Measurements from ENCODE around the gene KRTAP5-3.

KRTAP5-3 gene

GRCh38 chr11:1565173-1565903 lies 42.9 kb downstream of the KRTAP5-3 start:
- no peak for DNase-seq (ENCODE audit: low spot score)
- Histone ChIP-seq H3K27me3 (ENCODE audit: control insufficient read depth in 3 of 3, insufficient read depth in 3 of 3, low read depth in 1 of 3, low read length in 3 of 3) (peaks cover 0 to 54% (median 7%) of the 10 kb centered on the region in 3 experiments), H3K4me2 (ENCODE audit: insufficient read depth, low read length, poor library complexity, severe bottlenecking) (no peak overlapping the region), H3K4me3 (ENCODE audit: low read length in 2 of 2) (no peak overlapping the region), H2AK5ac (ENCODE audit: low read depth, low read length) (peak overlapping the region; percentile 94), H4K91ac (ENCODE audit: low read depth, low read length, poor library complexity) (no peak overlapping the region), H2BK15ac (ENCODE audit: low read length) (no peak overlapping the region), H2BK120ac (ENCODE audit: low read depth, low read length) (no peak overlapping the region), H3K79me1 (ENCODE audit: low read depth, low read length) (peaks cover 5% of the 10 kb centered on the region), H3K9me3 (replicated peaks in 1 of 2; ENCODE audit: control insufficient read depth in 2 of 2, insufficient read depth in 1 of 2, low read depth in 1 of 2, low read length in 2 of 2) (peaks cover 0 to 3% of the 10 kb centered on the region in 2 donors), H3K36me3 (replicated peaks in 1 of 2; ENCODE audit: control insufficient read depth in 2 of 2, insufficient read depth in 2 of 2, low read length in 2 of 2) (peaks cover 0 to 7% of the 10 kb centered on the region in 2 donors), H3K27ac (replicated peaks; ENCODE audit: low read length) (no peak overlapping the region), H3K14ac (ENCODE audit: low read length) (peak overlapping the region; percentile 17), H2BK12ac (ENCODE audit: low read length) (no peak overlapping the region), H4K8ac (ENCODE audit: low read depth, low read length) (no peak overlapping the region), H3K18ac (ENCODE audit: low read length) (peak overlapping the region; percentile 90), H3K23ac (ENCODE audit: low read depth, low read length, poor library complexity) (peak overlapping the region; percentile 52), H2AFZ (ENCODE audit: low read length) (no peak overlapping the region), H3K4ac (ENCODE audit: low read length) (no peak overlapping the region), H3K9ac (ENCODE audit: low read depth, low read length, poor library complexity) (no peak overlapping the region), H2BK5ac (ENCODE audit: low read length) (no peak overlapping the region), H3K4me1 (ENCODE audit: control insufficient read depth in 2 of 2, insufficient read depth in 1 of 2, low read depth in 1 of 2, low read length in 2 of 2) (peaks cover 17 to 24% of the 10 kb centered on the region in 2 donors)
- no CpG with 5 or more reads among the region's 28 CpGs for WGBS, 2 donors (ENCODE audit: extremely low coverage in 2 of 2, insufficient read length in 2 of 2, insufficient replicate concordance in 1 of 2)

DNA sequence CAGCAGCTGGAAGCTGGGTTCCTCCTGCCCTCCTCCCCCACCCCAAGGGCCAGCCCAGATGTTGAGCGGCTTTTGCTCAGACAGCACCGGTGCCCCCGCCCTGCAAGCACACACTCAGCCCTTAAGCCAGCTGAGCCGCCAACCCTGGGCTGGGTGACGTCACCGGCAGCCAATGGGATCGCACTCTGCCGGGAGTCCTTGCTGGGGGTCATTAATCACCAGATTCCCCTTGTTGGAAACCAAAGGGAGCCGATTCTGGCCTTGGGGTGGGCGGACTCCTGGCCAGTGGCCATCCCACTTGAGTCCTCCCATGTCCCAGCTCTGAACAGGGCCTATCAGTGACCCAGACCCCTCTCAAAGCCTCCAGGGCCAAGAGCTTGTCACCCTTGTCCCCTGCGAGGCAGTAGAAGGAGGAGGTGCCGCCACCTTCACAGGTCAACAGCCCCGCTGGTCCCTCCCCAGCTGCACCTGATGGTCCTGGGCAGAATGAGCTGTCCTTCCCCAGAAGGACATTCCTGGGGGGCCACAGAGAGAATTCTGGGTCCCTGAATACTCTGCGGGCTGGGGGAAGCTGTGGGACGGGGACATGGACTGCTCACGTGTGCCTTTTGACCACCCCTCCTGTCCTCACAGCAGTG lies 43.6 kb downstream of the KRTAP5-3 start:
- Histone ChIP-seq H3K27me3 (ENCODE audit: control insufficient read depth in 3 of 3, insufficient read depth in 3 of 3, low read depth in 1 of 3, low read length in 3 of 3) (peaks cover 0 to 53% (median 6%) of the 10 kb centered on the region in 3 experiments), H3K27ac (replicated peaks; ENCODE audit: low read length) (no peak overlapping the region), H3K36me3 (replicated peaks in 1 of 2; ENCODE audit: control insufficient read depth in 2 of 2, insufficient read depth in 2 of 2, low read length in 2 of 2) (peaks cover 0 to 7% of the 10 kb centered on the region in 2 donors), H2BK5ac (ENCODE audit: low read length) (no peak overlapping the region), H2BK120ac (ENCODE audit: low read depth, low read length) (no peak overlapping the region), H3K18ac (ENCODE audit: low read length) (peak overlapping the region; percentile 90), H3K9ac (ENCODE audit: low read depth, low read length, poor library complexity) (peak overlapping the region; percentile 16), H3K79me1 (ENCODE audit: low read depth, low read length) (peaks cover 5% of the 10 kb centered on the region), H3K4ac (ENCODE audit: low read length) (no peak overlapping the region), H2AK5ac (ENCODE audit: low read depth, low read length) (peak overlapping the region; percentile 94), H3K14ac (ENCODE audit: low read length) (no peak overlapping the region), H2BK12ac (ENCODE audit: low read length) (no peak overlapping the region), H3K23ac (ENCODE audit: low read depth, low read length, poor library complexity) (peak overlapping the region; percentile 67), H3K4me1 (ENCODE audit: control insufficient read depth in 2 of 2, insufficient read depth in 1 of 2, low read depth in 1 of 2, low read length in 2 of 2) (peaks cover 17 to 23% of the 10 kb centered on the region in 2 donors), H3K9me3 (replicated peaks in 1 of 2; ENCODE audit: control insufficient read depth in 2 of 2, insufficient read depth in 1 of 2, low read depth in 1 of 2, low read length in 2 of 2) (peaks cover 0 to 3% of the 10 kb centered on the region in 2 donors), H4K91ac (ENCODE audit: low read depth, low read length, poor library complexity) (no peak overlapping the region), H2BK15ac (ENCODE audit: low read length) (no peak overlapping the region), H4K8ac (ENCODE audit: low read depth, low read length) (no peak overlapping the region), H3K4me3 (ENCODE audit: low read length in 2 of 2) (no peak overlapping the region), H3K4me2 (ENCODE audit: insufficient read depth, low read length, poor library complexity, severe bottlenecking) (peak overlapping the region; percentile 19), H2AFZ (ENCODE audit: low read length) (no peak overlapping the region)
- WGBS, 2 donors (ENCODE audit: extremely low coverage in 2 of 2, insufficient read length in 2 of 2, insufficient replicate concordance in 1 of 2) = no CpG with 5 or more reads among the region's 16 CpGs
- DNase-seq (ENCODE audit: low spot score) = peak; percentile 56

DNA sequence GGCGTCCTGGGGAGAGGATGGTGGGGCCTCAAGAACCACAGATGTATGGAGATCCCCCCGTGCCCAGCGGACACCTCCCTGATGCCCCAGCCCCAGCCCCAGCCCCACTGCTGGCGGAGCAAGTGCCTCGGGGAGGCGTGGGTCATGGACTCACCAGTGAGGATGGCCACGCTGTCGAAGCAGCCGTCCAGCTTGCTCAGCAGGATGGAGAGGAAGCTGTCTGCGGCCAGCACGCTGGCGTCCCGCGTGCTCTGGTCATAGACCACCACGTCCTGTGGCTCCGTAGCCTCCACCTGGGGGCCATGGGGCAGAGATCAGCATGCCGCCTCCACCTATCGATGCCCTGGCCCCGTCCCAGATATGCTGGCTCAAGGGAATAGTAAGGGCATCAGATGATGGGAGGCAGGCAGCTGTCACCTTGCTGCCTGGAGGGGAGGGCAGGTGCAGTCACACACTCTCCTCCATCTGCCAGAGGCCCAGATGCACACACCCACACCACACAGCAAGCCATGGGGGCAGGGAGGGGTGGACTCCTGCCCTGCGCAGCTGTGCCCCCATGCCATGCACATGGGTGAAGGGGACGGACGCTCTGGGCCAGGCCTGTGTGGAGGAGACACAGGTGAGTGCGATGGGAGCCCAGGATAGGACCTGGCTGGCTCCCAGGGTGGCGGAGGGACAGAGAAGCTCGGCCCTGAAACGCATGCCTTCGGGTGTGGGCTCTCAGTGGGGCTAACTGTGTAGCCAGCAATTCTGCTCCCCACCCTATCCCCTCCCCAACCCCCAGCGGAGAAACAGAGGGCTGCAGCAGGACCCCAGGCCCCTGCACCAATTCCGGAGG lies 44.3 kb downstream of the KRTAP5-3 start:
- peak overlapping the region; percentile 71 for H3K18ac ChIP-seq (ENCODE audit: low read length)
- H3K27me3 ChIP-seq (ENCODE audit: control insufficient read depth in 3 of 3, insufficient read depth in 3 of 3, low read depth in 1 of 3, low read length in 3 of 3) = peaks cover 0 to 53% (median 2%) of the 10 kb centered on the region in 3 experiments
- H3K4me1 ChIP-seq (ENCODE audit: control insufficient read depth in 2 of 2, insufficient read depth in 1 of 2, low read depth in 1 of 2, low read length in 2 of 2) = peaks cover 17 to 27% of the 10 kb centered on the region in 2 donors
- peaks cover 0 to 3% of the 10 kb centered on the region in 2 donors for H3K9me3 ChIP-seq (replicated peaks in 1 of 2; ENCODE audit: control insufficient read depth in 2 of 2, insufficient read depth in 1 of 2, low read depth in 1 of 2, low read length in 2 of 2)
- no peak overlapping the region for H2AFZ ChIP-seq (ENCODE audit: low read length)
- H3K9ac ChIP-seq (ENCODE audit: low read depth, low read length, poor library complexity) = peak overlapping the region; percentile 77
- H3K4me3 ChIP-seq (ENCODE audit: low read length in 2 of 2) = no peak overlapping the region
- no peak overlapping the region for H4K91ac ChIP-seq (ENCODE audit: low read depth, low read length, poor library complexity)
- no peak overlapping the region for H2BK120ac ChIP-seq (ENCODE audit: low read depth, low read length)
- no peak for DNase-seq (ENCODE audit: low spot score)
- no peak overlapping the region for H3K27ac ChIP-seq (replicated peaks; ENCODE audit: low read length)
- peak overlapping the region; percentile 97 for H2BK15ac ChIP-seq (ENCODE audit: low read length)
- H2BK12ac ChIP-seq (ENCODE audit: low read length) = peak overlapping the region; percentile 99
- no CpG with 5 or more reads among the region's 29 CpGs for WGBS, 2 donors (ENCODE audit: extremely low coverage in 2 of 2, insufficient read length in 2 of 2, insufficient replicate concordance in 1 of 2)
- H2AK5ac ChIP-seq (ENCODE audit: low read depth, low read length) = peak overlapping the region; percentile 100
- H3K4ac ChIP-seq (ENCODE audit: low read length) = peak overlapping the region; percentile 11
- H3K79me1 ChIP-seq (ENCODE audit: low read depth, low read length) = peaks cover 5% of the 10 kb centered on the region
- peaks cover 0 to 7% of the 10 kb centered on the region in 2 donors for H3K36me3 ChIP-seq (replicated peaks in 1 of 2; ENCODE audit: control insufficient read depth in 2 of 2, insufficient read depth in 2 of 2, low read length in 2 of 2)
- peak overlapping the region; percentile 66 for H2BK5ac ChIP-seq (ENCODE audit: low read length)
- peak overlapping the region; percentile 82 for H4K8ac ChIP-seq (ENCODE audit: low read depth, low read length)
- peak overlapping the region; percentile 93 for H3K23ac ChIP-seq (ENCODE audit: low read depth, low read length, poor library complexity)
- H3K4me2 ChIP-seq (ENCODE audit: insufficient read depth, low read length, poor library complexity, severe bottlenecking) = peak overlapping the region; percentile 19
- peak overlapping the region; percentile 97 for H3K14ac ChIP-seq (ENCODE audit: low read length)
